Measurements from ENCODE around the gene VSIG10L2. TPM values are rescaled to one million over a fixed set of nuclear protein-coding genes. Genes with fewer than 3 reads are reported as not detected.
"Not testable (repeated sequence)": the region's sequence is repeated elsewhere in the genome, so short reads cannot be mapped to it uniquely, and the experiment has no call there.

Gene VSIG10L2
- total RNA-seq, 1 donor from 2014 or later, result not detected

DNA sequence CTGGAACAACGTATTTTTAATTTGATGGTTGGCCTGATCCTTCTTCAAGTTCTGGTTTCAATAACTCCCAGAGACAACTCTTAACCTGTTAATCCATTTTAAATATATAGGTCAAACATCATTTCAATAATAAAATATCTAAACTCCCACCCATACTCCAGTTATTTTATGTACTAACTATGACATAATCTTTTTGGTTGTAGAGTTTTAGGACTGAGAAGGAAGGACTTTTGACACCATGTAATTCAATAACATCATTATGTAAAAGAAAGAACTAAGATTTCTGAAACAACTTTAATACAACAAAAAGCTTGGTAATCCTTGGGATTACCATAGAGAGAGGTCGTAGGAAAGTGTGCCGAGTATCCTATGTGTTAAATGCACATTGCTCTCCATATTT is 31.5 kb downstream of the VSIG10L2 start:
- Mint-ChIP-seq H3K4me3 (no peak overlapping the region), H3K27ac (no peak overlapping the region), H3K36me3 (ENCODE audit: low read depth) (no peaks in the 10 kb centered on the region), H3K27me3 (no peaks in the 10 kb centered on the region), H3K4me1 (no peaks in the 10 kb centered on the region), H3K9me3 (no peaks in the 10 kb centered on the region)
- DNase-seq, result no peak
- intact Hi-C loops (cut with micrococcal nuclease), result no loop called here

DNA sequence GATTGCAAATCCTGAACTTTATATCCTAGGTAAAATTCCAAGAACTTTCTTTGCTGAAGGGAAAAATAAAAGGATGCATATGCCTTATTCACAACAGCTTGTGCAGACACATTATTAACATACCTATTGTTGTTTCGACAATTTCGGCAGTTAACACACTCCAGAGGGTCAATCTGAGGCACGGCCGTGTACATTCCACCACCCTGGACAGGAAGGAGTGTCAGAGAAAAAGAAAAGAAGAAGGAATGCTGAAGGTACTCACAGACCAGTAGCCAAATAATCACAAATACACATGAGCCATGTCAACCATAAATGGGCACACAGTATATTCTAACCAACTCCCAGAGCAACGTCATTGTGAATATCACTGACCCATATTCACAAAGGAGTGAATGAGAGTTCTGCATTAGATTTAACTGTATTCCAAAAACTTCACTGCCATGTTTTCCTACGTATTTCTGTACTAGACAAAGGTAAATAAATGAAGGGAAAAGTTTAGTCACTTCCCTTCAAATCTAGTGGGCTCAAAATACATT is 32.4 kb downstream of the VSIG10L2 start:
- no peak for DNase-seq
- H3K4me3 Mint-ChIP-seq, result no peak overlapping the region
- intact Hi-C loops (cut with micrococcal nuclease), result no loop called here

DNA sequence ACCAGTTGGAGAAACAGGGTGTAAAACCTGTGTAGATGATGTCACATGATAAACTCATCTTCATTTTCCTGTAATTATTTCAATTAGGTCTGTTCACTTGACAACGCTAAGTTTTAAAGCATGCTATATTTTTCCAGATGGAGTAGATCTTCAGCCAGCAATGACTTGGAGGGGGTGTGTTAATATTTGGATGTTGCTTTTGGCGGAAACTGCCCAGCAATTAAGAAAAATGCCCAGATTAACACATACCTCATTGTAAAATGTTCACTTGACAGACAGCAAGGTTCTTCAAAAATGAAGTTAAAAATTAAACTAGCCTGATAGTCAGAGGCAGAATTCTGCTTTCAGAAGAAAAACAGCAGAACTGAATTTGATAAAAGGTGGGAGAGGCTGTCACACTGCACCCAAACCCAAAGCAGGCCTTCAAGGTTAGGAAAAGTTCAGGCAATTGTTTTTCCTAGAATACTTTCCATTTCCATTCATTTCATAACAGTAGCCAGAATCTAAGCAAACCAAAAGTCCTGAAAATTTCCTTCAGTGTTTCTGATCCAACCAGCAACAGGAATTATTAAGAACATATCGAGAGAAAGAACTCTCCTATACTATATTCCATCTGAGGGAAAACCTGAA is 33.0 kb downstream of the VSIG10L2 start:
- intact Hi-C loops (cut with micrococcal nuclease), result no loop called here
- Mint-ChIP-seq H3K4me3 (no peak overlapping the region), H3K4me1 (no peaks in the 10 kb centered on the region), H3K27me3 (no peaks in the 10 kb centered on the region), H3K36me3 (ENCODE audit: low read depth) (no peaks in the 10 kb centered on the region), H3K27ac (no peak overlapping the region), H3K9me3 (no peaks in the 10 kb centered on the region)
- no peak for DNase-seq

More for the DNA sequence above, 32.4 kb downstream of the VSIG10L2 start:
- no peaks in the 10 kb centered on the region for H3K9me3 Mint-ChIP-seq
- H3K27me3 Mint-ChIP-seq, result no peaks in the 10 kb centered on the region
- no peaks in the 10 kb centered on the region for H3K36me3 Mint-ChIP-seq (ENCODE audit: low read depth)
- no peaks in the 10 kb centered on the region for H3K4me1 Mint-ChIP-seq
- H3K27ac Mint-ChIP-seq, result no peak overlapping the region

DNA sequence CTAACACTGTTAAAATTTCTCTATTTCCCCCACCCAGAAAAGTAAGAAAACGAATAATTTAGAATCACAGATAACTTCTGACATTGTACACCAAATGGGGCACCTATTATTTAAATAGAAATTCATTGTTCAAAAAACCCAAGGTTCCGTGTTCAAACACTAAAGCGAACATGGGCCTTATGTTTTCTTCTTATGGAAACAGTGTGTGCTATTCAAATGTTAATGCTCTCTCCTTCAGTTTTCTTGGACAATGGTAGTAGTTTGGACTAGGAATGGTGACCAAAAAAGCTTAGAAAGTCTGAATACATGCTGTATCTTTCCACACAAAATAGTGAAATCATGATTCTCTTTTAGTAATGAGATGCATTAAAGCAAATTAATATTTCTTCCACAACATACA is 33.7 kb downstream of the VSIG10L2 start:
- no peak for DNase-seq
- intact Hi-C loops (cut with micrococcal nuclease), result no loop called here
- Mint-ChIP-seq H3K4me1 (no peaks in the 10 kb centered on the region), H3K27ac (no peak overlapping the region), H3K36me3 (ENCODE audit: low read depth) (no peaks in the 10 kb centered on the region), H3K4me3 (no peak overlapping the region), H3K9me3 (no peaks in the 10 kb centered on the region), H3K27me3 (no peaks in the 10 kb centered on the region)

DNA sequence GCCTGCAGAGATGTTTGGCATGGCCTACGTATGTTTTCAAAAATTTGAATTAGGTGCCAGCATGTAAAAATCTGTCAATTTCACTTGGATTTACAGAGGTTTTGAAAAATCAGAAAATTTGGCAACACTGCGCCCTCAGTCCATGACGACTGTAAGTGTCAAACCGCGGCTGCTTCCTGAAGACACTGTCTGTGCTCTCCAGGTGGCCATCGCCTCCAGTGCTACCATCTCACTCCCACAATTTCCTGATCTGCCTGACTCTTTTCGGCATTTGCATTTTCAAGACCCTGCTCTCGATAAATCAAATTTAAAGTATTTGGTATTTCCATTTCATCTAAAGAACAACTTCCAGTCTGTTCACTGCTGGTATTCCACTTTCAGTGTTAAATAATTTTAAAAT is 34.6 kb downstream of the VSIG10L2 start:
- no peaks in the 10 kb centered on the region for H3K9me3 Mint-ChIP-seq
- intact Hi-C loops (cut with micrococcal nuclease), result no loop called here
- H3K27ac Mint-ChIP-seq, result no peak overlapping the region
- H3K27me3 Mint-ChIP-seq, result no peaks in the 10 kb centered on the region
- no peaks in the 10 kb centered on the region for H3K36me3 Mint-ChIP-seq (ENCODE audit: low read depth)
- DNase-seq, result no peak
- no peak overlapping the region for H3K4me3 Mint-ChIP-seq
- no peaks in the 10 kb centered on the region for H3K4me1 Mint-ChIP-seq

DNA sequence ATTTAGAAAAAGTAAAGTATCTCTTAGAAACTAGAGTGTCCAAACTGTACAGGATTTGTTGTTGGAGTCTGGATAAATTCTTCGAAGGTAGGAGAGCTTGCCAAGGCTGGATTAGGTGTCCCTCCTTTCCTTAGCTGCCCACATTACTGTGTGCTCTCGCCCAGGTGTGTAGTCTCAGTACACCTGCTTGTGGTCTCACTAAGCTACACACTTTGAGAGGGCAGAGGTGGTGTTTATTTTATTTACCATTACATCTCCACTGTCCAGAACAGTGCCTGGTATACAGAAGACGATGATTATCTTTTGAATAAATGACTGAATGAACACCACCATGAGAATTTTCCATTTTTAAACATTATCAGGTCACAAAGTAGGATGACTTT is 36.5 kb downstream of the VSIG10L2 start:
- no peak for DNase-seq
- H3K4me1 Mint-ChIP-seq, result no peaks in the 10 kb centered on the region
- H3K27ac Mint-ChIP-seq, result no peak overlapping the region
- no peaks in the 10 kb centered on the region for H3K9me3 Mint-ChIP-seq
- no peak overlapping the region for H3K4me3 Mint-ChIP-seq
- intact Hi-C loops (cut with micrococcal nuclease), result no loop called here
- no peaks in the 10 kb centered on the region for H3K36me3 Mint-ChIP-seq (ENCODE audit: low read depth)
- H3K27me3 Mint-ChIP-seq, result no peaks in the 10 kb centered on the region

DNA sequence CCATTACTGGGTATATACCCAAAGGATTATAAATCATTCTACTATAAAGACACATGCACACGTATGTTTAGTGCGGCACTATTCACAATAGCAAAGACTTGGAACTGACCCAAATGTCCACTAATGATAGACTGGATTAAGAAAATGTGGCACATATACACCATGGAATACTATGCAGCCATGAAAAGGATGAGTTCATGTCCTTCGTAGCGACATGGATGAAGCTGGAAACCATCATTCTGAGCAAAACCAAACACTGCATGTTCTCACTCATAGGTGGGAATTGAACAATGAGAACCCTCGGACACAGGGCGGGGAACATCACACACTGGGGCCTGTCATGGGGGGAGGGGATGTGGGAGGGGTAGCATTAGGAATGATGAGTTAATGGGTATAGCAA is 40.1 kb downstream of the VSIG10L2 start:
- intact Hi-C loops (cut with micrococcal nuclease); H3K4me3 Mint-ChIP-seq; H3K27ac Mint-ChIP-seq; H3K4me1 Mint-ChIP-seq; H3K36me3 Mint-ChIP-seq (ENCODE audit: low read depth); DNase-seq; H3K27me3 Mint-ChIP-seq; H3K9me3 Mint-ChIP-seq: not testable (repeated sequence)

DNA sequence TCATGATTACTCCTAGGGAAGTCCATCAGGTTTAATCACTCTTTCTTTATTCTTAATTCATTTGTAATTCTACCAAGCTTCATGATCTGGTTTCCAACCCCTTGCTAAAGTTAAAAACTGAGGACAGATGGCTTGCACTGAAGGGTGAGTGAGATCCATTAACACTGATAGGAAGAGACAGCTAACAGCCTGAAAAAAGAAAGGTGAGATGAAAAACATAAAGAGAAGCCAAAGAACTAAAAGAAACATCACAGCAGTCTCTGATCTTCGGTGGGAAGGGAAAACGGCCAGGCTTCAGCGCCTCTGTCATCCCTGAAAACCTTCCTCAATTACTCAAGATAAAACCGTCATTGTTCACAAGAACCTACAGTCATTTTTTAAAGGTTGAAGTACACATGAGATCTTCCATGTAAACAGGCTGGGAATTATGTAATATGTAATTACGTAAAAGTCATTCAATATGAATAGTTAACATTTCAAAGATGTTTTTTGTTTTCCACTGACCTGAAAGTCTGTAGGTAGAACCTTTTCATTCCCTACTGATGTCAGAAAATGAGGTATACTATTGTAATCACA is 41.3 kb downstream of the VSIG10L2 start:
- Mint-ChIP-seq H3K4me3 (no peak overlapping the region), H3K27ac (no peak overlapping the region), H3K9me3 (no peaks in the 10 kb centered on the region), H3K36me3 (ENCODE audit: low read depth) (no peaks in the 10 kb centered on the region), H3K27me3 (peaks cover 4% of the 10 kb centered on the region), H3K4me1 (peaks cover 4% of the 10 kb centered on the region)
- DNase-seq, result no peak
- intact Hi-C loops (cut with micrococcal nuclease), result no loop called here

DNA sequence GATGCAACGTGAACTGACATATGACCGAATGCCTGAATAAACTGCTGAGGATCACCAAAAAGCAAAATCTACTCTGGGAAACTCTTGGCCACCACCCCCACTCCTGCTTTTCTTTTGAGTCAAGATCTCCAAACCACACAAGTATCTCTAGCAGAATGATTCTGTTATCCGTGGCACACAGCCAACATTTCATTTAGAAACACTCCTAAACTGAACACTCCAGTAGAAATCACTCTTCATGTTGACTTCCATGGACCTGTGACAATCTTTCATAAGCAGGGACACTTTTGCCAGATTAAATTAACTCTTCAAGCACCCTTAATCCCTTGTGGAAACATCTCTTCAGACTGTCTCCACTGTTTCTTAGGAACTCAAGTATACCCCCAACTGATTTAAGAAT is 44.4 kb downstream of the VSIG10L2 start:
- Mint-ChIP-seq H3K36me3 (ENCODE audit: low read depth) (no peaks in the 10 kb centered on the region), H3K4me3 (no peak overlapping the region), H3K9me3 (no peaks in the 10 kb centered on the region), H3K27me3 (peaks cover 4% of the 10 kb centered on the region), H3K27ac (no peak overlapping the region), H3K4me1 (peaks cover 6% of the 10 kb centered on the region)
- intact Hi-C loops (cut with micrococcal nuclease), result no loop called here
- no peak for DNase-seq

DNA sequence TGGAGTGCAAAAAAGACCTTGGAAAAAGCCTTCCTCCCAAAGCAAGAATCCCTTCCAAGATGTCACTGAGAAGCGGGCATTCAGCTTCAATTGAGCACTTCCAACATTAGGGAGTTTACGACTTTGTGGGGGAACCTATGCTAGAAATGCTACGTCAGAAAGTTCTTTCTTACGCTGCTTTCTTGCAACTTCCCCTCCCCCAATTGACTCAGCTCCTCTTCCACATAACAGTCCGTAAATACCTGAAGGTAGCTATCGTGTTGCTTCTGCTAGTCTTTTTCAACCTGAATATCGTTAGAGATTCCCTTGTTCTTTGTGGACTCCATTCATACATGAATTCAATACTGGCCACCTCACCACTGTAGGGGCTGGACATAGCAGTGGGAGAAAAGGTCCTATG is 47.0 kb downstream of the VSIG10L2 start:
- intact Hi-C loops (cut with micrococcal nuclease), result no loop called here
- Mint-ChIP-seq H3K9me3 (no peaks in the 10 kb centered on the region), H3K4me1 (peaks cover 12% of the 10 kb centered on the region), H3K27me3 (peaks cover 4% of the 10 kb centered on the region), H3K36me3 (ENCODE audit: low read depth) (no peaks in the 10 kb centered on the region), H3K27ac (no peak overlapping the region), H3K4me3 (no peak overlapping the region)
- DNase-seq, result peak; percentile 34

DNA sequence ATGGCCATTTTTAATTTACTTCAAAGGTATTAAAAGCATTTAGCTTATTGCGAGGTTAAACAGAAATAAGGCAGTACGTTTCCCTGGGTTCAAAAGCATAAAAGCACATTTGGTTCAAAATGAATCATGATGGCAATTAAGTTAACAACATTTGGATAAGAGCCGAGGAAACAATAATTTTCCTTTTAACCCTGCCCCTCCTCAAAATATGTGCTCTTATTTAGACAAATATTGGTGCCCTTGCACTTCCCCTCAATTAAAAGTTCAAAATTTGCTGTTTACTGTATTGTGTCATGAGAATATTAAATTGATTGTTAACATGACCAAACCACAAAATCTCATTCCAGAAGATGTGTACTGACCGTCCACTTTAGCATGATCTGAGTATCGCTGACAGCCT is 48.7 kb downstream of the VSIG10L2 start:
- peaks cover 3% of the 10 kb centered on the region for H3K27me3 Mint-ChIP-seq
- H3K4me1 Mint-ChIP-seq, result peaks cover 12% of the 10 kb centered on the region
- intact Hi-C loops (cut with micrococcal nuclease), result no loop called here
- no peak for DNase-seq
- H3K36me3 Mint-ChIP-seq (ENCODE audit: low read depth), result no peaks in the 10 kb centered on the region
- no peak overlapping the region for H3K4me3 Mint-ChIP-seq
- H3K9me3 Mint-ChIP-seq, result no peaks in the 10 kb centered on the region
- H3K27ac Mint-ChIP-seq, result no peak overlapping the region

DNA sequence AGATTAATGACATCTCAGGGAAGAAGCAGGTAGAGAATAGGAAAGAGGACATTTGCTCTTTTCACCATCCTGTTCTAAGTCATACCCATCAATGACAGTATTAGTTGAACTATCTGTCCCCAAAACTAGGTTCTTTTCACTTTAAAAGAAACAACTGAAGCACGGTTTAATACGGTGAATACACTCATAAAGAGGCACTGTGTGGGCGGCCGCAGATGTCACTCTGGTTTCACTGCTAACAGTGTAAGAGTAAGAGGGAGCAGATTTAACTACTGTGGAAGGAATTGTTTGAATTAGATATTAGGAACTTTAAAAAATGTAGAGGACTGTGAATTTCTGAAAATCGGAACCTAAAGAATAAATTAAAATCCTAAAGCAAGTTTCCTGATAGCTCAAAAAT is 49.5 kb downstream of the VSIG10L2 start:
- intact Hi-C loops (cut with micrococcal nuclease), result no loop called here
- no peaks in the 10 kb centered on the region for H3K36me3 Mint-ChIP-seq (ENCODE audit: low read depth)

DNA sequence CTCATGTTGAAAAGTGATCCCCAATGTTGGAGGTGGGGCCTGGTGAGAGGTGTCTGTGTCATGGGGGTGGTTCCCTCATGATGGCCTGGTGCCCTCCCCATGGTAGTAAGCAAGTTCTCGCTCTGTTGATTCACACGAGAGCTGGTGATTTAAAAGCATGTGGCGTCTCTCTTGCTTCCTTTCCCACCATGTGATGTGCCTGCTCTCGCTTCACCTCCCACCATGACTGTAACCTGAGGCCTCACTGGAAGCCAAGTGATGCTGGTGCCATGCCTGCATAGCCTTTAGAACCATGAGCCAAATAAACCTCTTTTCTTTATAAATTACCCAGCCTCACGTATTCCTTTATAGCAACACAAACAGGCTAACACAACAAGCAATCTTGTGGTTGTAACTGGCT is 52.4 kb downstream of the VSIG10L2 start:
- intact Hi-C loops (cut with micrococcal nuclease), result no loop called here
- no peaks in the 10 kb centered on the region for H3K36me3 Mint-ChIP-seq (ENCODE audit: low read depth)
- no peaks in the 10 kb centered on the region for H3K9me3 Mint-ChIP-seq

More for the DNA sequence above, 49.5 kb downstream of the VSIG10L2 start:
- no peak overlapping the region for H3K4me3 Mint-ChIP-seq
- H3K27me3 Mint-ChIP-seq, result peaks cover 2% of the 10 kb centered on the region
- DNase-seq, result no peak
- H3K27ac Mint-ChIP-seq, result no peak overlapping the region
- H3K4me1 Mint-ChIP-seq, result peaks cover 8% of the 10 kb centered on the region
- no peaks in the 10 kb centered on the region for H3K9me3 Mint-ChIP-seq

DNA sequence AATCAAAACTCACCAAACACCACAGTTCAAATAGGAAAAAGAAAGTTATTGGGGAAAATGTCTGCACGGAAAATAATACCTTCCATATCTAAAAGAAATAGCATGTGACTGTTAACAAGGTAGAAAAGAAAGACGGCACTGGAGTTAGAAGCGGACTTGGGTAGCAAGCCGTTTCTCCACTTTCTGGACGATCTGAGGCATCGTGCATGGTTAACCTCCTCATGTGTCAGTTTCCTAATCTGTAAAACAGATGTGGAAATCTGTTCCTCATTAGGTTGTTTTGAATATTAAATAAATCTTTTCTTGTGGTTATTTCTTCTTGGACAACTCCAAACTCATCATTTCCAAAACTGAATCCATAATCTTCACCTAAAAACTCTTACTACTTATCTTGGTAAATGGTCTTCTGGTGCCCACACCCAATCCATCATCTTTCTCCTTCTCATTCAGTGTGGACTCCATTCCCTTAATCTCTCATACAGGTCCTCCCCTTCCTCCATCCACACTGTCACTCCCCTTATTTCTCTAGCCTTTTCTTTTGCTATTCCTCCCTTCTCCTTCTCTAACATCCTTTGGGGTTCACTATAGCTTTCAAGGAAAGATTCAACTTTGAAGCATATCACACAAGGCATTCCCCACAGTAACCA is 53.5 kb downstream of the VSIG10L2 start:
- no peak overlapping the region for H3K4me3 Mint-ChIP-seq
- no peaks in the 10 kb centered on the region for H3K36me3 Mint-ChIP-seq (ENCODE audit: low read depth)
- peaks cover 7% of the 10 kb centered on the region for H3K4me1 Mint-ChIP-seq
- intact Hi-C loops (cut with micrococcal nuclease), result no loop called here
- DNase-seq, result no peak
- H3K27me3 Mint-ChIP-seq, result no peaks in the 10 kb centered on the region
- no peak overlapping the region for H3K27ac Mint-ChIP-seq
- H3K9me3 Mint-ChIP-seq, result no peaks in the 10 kb centered on the region

More for the DNA sequence above, 52.4 kb downstream of the VSIG10L2 start:
- DNase-seq, result peak; percentile 44
- Mint-ChIP-seq H3K27me3 (no peaks in the 10 kb centered on the region), H3K4me1 (peaks cover 7% of the 10 kb centered on the region), H3K4me3 (no peak overlapping the region), H3K27ac (no peak overlapping the region)
